ENCODE measurements around the gene ABTB2. TPM values are rescaled to one million over a fixed set of nuclear protein-coding genes. Genes with fewer than 3 reads are reported as not detected.

ABTB2 gene
- total RNA-seq, 1 donor from 2014 or later: 73.0 TPM

GRCh38 chr11:34278693-34279297 is 79.0 kb downstream of the ABTB2 start:
- Mint-ChIP-seq H3K36me3 (ENCODE audit: low read depth) (no peaks in the 10 kb centered on the region), H3K27ac (no peak overlapping the region), H3K27me3 (no peaks in the 10 kb centered on the region)

DNA sequence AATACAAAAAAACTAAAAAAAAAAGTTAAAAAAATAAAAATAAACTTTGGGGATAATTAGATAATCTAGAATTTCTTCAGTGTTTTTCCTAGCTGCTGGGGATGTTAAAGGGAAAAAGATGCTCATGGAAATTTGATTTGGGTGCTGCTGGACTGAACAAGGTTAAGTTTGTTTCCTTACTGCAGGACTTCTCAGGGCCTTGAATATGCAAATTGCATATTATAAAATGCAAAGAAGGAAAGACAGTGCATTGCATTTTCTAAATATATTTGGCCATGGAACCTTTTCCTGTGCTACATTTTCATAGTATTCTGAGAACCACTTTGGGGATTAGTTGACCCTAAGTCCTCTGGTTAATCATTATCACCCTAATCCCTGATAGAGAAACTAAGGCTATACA is 79.6 kb downstream of the ABTB2 start:
- H3K27me3 Mint-ChIP-seq: no peaks in the 10 kb centered on the region
- CTCF ChIA-PET: no interaction called here
- no peaks in the 10 kb centered on the region for H3K36me3 Mint-ChIP-seq (ENCODE audit: low read depth)
- H3K9me3 Mint-ChIP-seq: no peaks in the 10 kb centered on the region
- intact Hi-C loops (cut with micrococcal nuclease): no loop called here
- H3K4me3 Mint-ChIP-seq: no peak overlapping the region
- H3K4me1 Mint-ChIP-seq: no peaks in the 10 kb centered on the region
- H3K27ac Mint-ChIP-seq: no peak overlapping the region
- no peak for TF ChIP-seq CTCF (IDR thresholded peaks at IDR 0.05)
- ATAC-seq (ENCODE audit: low read depth): no peak
- POLR2A ChIA-PET: interaction anchor here (0.7 to 0.9 kb wide), 2 partner anchors 17 to 45 kb away, joined by 3 to 6 read pairs; no protein-coding TSS in a partner anchor
- DNase-seq: no peak

More at GRCh38 chr11:34278693-34279297, 79.0 kb downstream of the ABTB2 start:
- Mint-ChIP-seq H3K4me1 (no peaks in the 10 kb centered on the region), H3K9me3 (no peaks in the 10 kb centered on the region), H3K4me3 (no peak overlapping the region)
- ATAC-seq (ENCODE audit: low read depth) (peak; percentile 37), DNase-seq (no peak)
- intact Hi-C loops (cut with micrococcal nuclease): no loop called here
- CTCF ChIA-PET: no interaction called here
- TF ChIP-seq CTCF (IDR thresholded peaks at IDR 0.05): no peak
- POLR2A ChIA-PET: interaction anchor here (0.9 kb wide), 1 partner anchor 46 kb away, joined by 3 read pairs; no protein-coding TSS in a partner anchor

DNA sequence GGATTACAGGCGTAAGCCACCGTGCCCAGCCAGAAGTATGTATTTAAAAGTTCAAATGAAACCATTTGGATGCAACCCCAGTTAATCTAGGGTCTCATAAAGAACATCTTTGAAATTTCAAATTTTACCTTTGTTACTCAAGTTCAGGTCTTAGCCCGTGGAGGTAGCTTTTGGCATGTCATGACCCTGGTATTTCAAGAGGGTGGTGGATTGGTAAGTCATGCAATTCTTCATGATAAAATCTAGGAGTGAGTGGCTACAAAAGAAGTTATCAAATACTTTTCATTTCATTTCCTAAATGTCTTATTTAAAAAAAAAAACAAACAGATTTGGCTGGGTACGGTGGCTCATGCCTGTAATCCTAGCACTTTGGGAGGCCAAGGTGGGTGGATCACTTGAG is 80.6 kb downstream of the ABTB2 start:
- no peak for ATAC-seq (ENCODE audit: low read depth)
- no peak overlapping the region for H3K4me3 Mint-ChIP-seq
- H3K27ac Mint-ChIP-seq: no peak overlapping the region
- no peaks in the 10 kb centered on the region for H3K27me3 Mint-ChIP-seq
- no peak for TF ChIP-seq CTCF (IDR thresholded peaks at IDR 0.05)
- intact Hi-C loops (cut with micrococcal nuclease): no loop called here
- H3K36me3 Mint-ChIP-seq (ENCODE audit: low read depth): no peaks in the 10 kb centered on the region
- no peak for DNase-seq
- ChIA-PET POLR2A (no interaction called here), CTCF (no interaction called here)
- no peaks in the 10 kb centered on the region for H3K9me3 Mint-ChIP-seq
- no peaks in the 10 kb centered on the region for H3K4me1 Mint-ChIP-seq

GRCh38 chr11:34276352-34276864 is 81.4 kb downstream of the ABTB2 start:
- ChIA-PET POLR2A (no interaction called here), CTCF (interaction anchor here (0.7 kb wide), 1 partner anchor 13 kb away, joined by 4 read pairs; no protein-coding TSS in a partner anchor)
- no peaks in the 10 kb centered on the region for H3K36me3 Mint-ChIP-seq (ENCODE audit: low read depth)
- intact Hi-C loops (cut with micrococcal nuclease): no loop called here
- DNase-seq (no peak), ATAC-seq (ENCODE audit: low read depth) (no peak)
- TF ChIP-seq CTCF (IDR thresholded peaks at IDR 0.05): no peak
- no peak overlapping the region for H3K4me3 Mint-ChIP-seq
- no peaks in the 10 kb centered on the region for H3K27me3 Mint-ChIP-seq
- no peaks in the 10 kb centered on the region for H3K4me1 Mint-ChIP-seq
- H3K27ac Mint-ChIP-seq: no peak overlapping the region
- no peaks in the 10 kb centered on the region for H3K9me3 Mint-ChIP-seq

DNA sequence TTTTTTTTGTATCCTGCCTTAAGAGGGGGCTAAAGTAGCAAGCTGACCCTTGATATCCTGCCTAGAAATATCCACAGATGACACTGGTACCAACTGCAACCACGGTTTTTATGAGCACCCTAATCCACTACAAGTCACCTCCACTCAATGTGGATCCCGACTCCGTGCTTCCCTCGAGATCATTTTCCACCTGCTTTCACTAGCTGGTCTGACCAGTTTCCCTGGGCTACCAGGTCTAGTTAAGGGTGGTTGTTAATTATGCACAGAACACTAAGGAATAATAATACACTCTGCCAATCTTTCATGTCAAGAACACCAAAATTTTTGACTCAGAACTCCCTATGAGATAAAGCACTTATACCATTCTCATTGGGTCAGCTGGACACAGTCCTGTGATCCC is 82.3 kb downstream of the ABTB2 start:
- no peak for TF ChIP-seq CTCF (IDR thresholded peaks at IDR 0.05)
- no peak overlapping the region for H3K4me3 Mint-ChIP-seq
- no peaks in the 10 kb centered on the region for H3K27me3 Mint-ChIP-seq
- H3K4me1 Mint-ChIP-seq: no peaks in the 10 kb centered on the region
- no peaks in the 10 kb centered on the region for H3K9me3 Mint-ChIP-seq
- DNase-seq (no peak), ATAC-seq (ENCODE audit: low read depth) (no peak)
- POLR2A ChIA-PET: no interaction called here
- CTCF ChIA-PET: no interaction called here
- H3K27ac Mint-ChIP-seq: no peak overlapping the region
- H3K36me3 Mint-ChIP-seq (ENCODE audit: low read depth): no peaks in the 10 kb centered on the region
- intact Hi-C loops (cut with micrococcal nuclease): no loop called here

All from activated B cell treated with CpG ODN at 0.5 μM for 24 hours (primary cell).